ENCODE data around the gene CLEC4E. TPM values are rescaled to one million over a fixed set of nuclear protein-coding genes. Genes with fewer than 3 reads are reported as not detected.

CLEC4E gene
- total and polyA plus RNA-seq, 8 donors, result 1.2 to 5.1 (median 1.7) TPM; not detected in 3

GRCh38 chr12:8563356-8563755 is 22.7 kb upstream of the CLEC4E start:
- peaks cover 4 to 21% (median 8%) of the 10 kb centered on the region in 4 donors for H3K9me3 ChIP-seq
- DNase-seq, result no peak
- WGBS, 5 donors, result 69 to 80% (median 73%) methylated on average over 3 of the region's 3 CpGs
- no peak overlapping the region for H3K4me3 ChIP-seq
- no peaks in the 10 kb centered on the region for H3K4me1 ChIP-seq
- no peak overlapping the region for H3K27ac ChIP-seq
- H3K27me3 ChIP-seq, result no peaks in the 10 kb centered on the region
- no peaks in the 10 kb centered on the region for H3K36me3 ChIP-seq
- no peak for TF ChIP-seq POLR2AphosphoS5 (IDR thresholded peaks at IDR 0.05)
- TF ChIP-seq CTCF (IDR thresholded peaks at IDR 0.05), result no peak
- TF ChIP-seq POLR2A (IDR thresholded peaks at IDR 0.05), result no peak
- TF ChIP-seq EP300 (IDR thresholded peaks at IDR 0.05), result no peak
- intact Hi-C loops (cut with DNase I; ENCODE audit: low total_unique reads), result no loop called here

GRCh38 chr12:8562310-8562709 is 21.6 kb upstream of the CLEC4E start:
- H3K9me3 ChIP-seq, result peaks cover 3 to 11% (median 8%) of the 10 kb centered on the region in 4 donors
- H3K4me3 ChIP-seq, result no peak overlapping the region
- no peak for DNase-seq
- no peaks in the 10 kb centered on the region for H3K27me3 ChIP-seq
- WGBS, 5 donors, result 60 to 95% (median 93%) methylated on average over 6 of the region's 6 CpGs
- no peaks in the 10 kb centered on the region for H3K36me3 ChIP-seq
- H3K27ac ChIP-seq, result no peak overlapping the region
- no peaks in the 10 kb centered on the region for H3K4me1 ChIP-seq
- intact Hi-C loops (cut with DNase I; ENCODE audit: low total_unique reads), result no loop called here
- no peak for TF ChIP-seq EP300 (IDR thresholded peaks at IDR 0.05)
- TF ChIP-seq CTCF (IDR thresholded peaks at IDR 0.05), result no peak
- TF ChIP-seq POLR2A (IDR thresholded peaks at IDR 0.05), result no peak
- no peak for TF ChIP-seq POLR2AphosphoS5 (IDR thresholded peaks at IDR 0.05)

GRCh38 chr12:8561011-8561410 is 20.3 kb upstream of the CLEC4E start:
- Histone ChIP-seq H3K4me3 (no peak overlapping the region), H3K9me3 (peaks cover 0 to 11% (median 7%) of the 10 kb centered on the region in 4 donors), H3K27ac (no peak overlapping the region), H3K4me1 (no peaks in the 10 kb centered on the region), H3K27me3 (no peaks in the 10 kb centered on the region), H3K36me3 (no peaks in the 10 kb centered on the region)
- WGBS, 5 donors, result 21 to 31% (median 29%) methylated on average over 4 of the region's 4 CpGs
- intact Hi-C loops (cut with DNase I; ENCODE audit: low total_unique reads), result no loop called here
- no peak for DNase-seq
- no peak for TF ChIP-seq EP300 (IDR thresholded peaks at IDR 0.05)
- no peak for TF ChIP-seq POLR2AphosphoS5 (IDR thresholded peaks at IDR 0.05)
- no peak for TF ChIP-seq POLR2A (IDR thresholded peaks at IDR 0.05)
- TF ChIP-seq CTCF (IDR thresholded peaks at IDR 0.05), result no peak

GRCh38 chr12:8559676-8560075 is 19.0 kb upstream of the CLEC4E start:
- Histone ChIP-seq H3K27me3 (no peaks in the 10 kb centered on the region), H3K4me3 (no peak overlapping the region), H3K27ac (no peak overlapping the region), H3K4me1 (no peaks in the 10 kb centered on the region), H3K36me3 (no peaks in the 10 kb centered on the region), H3K9me3 (peaks cover 0 to 11% (median 7%) of the 10 kb centered on the region in 4 donors)
- TF ChIP-seq POLR2A (IDR thresholded peaks at IDR 0.05) (no peak), EP300 (IDR thresholded peaks at IDR 0.05) (no peak), CTCF (IDR thresholded peaks at IDR 0.05) (no peak), POLR2AphosphoS5 (IDR thresholded peaks at IDR 0.05) (no peak)
- intact Hi-C loops (cut with DNase I; ENCODE audit: low total_unique reads), result no loop called here
- 83 to 89% (median 86%) methylated on average over 11 of the region's 11 CpGs for WGBS, 5 donors
- DNase-seq, result no peak

Data from stomach (tissue), 9 donors.